GM12878 (cell line): ENCODE measurements around the gene SIVA1. TPM values are rescaled to one million over a fixed set of nuclear protein-coding genes. Genes with fewer than 3 reads are reported as not detected.

Experiments
- ATAC-seq: fragments of 200-7000 bp; cut with Tn5 transposase; 3 replicates; pipeline ENCODE4 v1.9.1; 2020; ENCODE audit warnings: mild to moderate bottlenecking, moderate library complexity
- BruUV-seq: library from RNA; stranded (reverse); fragments of 400-500 nt; replicated peaks from 2 replicates; lab custom pipeline; 2021; lab: Mats Ljungman, UMichigan
- CTCF ChIA-PET: fragments of 300-600 bp; sonication (Branson Sonifier 250); formaldehyde crosslinking; extraction: SDS; loops from one replicate; lab custom pipeline; 2021; ENCODE audit warnings: inconsistent platforms; lab: Yijun Ruan, JAX
- POLR2A ChIA-PET: fragments of 350-600 bp; formaldehyde crosslinking; extraction: SDS; loops from one replicate; lab custom pipeline; 2021; ENCODE audit warnings: inconsistent platforms; lab: Charles Lee
- RAD21 ChIA-PET: fragments of 300-600 bp; sonication (Branson Sonifier 250); formaldehyde crosslinking; loops from one replicate; lab custom pipeline; 2023; ENCODE audit warnings: antibody characterized with exemption; ENCODE audit not compliant: unreplicated experiment; lab: Charles Lee
- SMC1A ChIA-PET: fragments of 300-600 bp; sonication (Branson Sonifier 250); formaldehyde crosslinking; loops from one replicate; lab custom pipeline; 2023; ENCODE audit not compliant: unreplicated experiment, uncharacterized antibody; lab: Charles Lee
- DNase-seq: peaks from one replicate; pipeline ENCODE4 v3.0.0-alpha.2; 2011; ENCODE audit warnings: low read depth, low spot score
- FAIRE-seq: peaks from 3 replicates; lab custom pipeline; 2011; peaks lifted over from hg19 to GRCh38; lab: Jason Lieb, UNC
- H2AFZ ChIP-seq: 2 replicates; pipeline ENCODE4 v1.6.0; 2011; ENCODE audit warnings: low read depth, low read length, control low read depth; ENCODE audit not compliant: control insufficient read depth
- H3K27ac ChIP-seq: 2 replicates; pipeline ENCODE4 v1.5.1; 2011; ENCODE audit warnings: control low read depth; ENCODE audit not compliant: control insufficient read depth, insufficient read depth
- H3K27me3 ChIP-seq, 2 experiments: replicated peaks in 1 of 2; 2 replicates each; pipeline versions ENCODE4 v1.6.0 to v1.6.1; 2011; ENCODE audit warnings: low read length in 1 of 2; ENCODE audit not compliant: control insufficient read depth in 2 of 2, insufficient read depth in 2 of 2
- H3K36me3 ChIP-seq, 2 experiments: 2 replicates each; pipeline ENCODE4 v1.5.1; 2011; ENCODE audit warnings: low read length in 1 of 2; ENCODE audit not compliant: control insufficient read depth in 2 of 2, insufficient read depth in 2 of 2
- H3K4me1 ChIP-seq: 2 replicates; pipeline ENCODE4 v1.6.1; 2011; ENCODE audit warnings: mild to moderate bottlenecking, low read length, moderate library complexity, mixed read lengths; ENCODE audit not compliant: control insufficient read depth, insufficient read depth
- H3K4me2 ChIP-seq: 2 replicates; pipeline ENCODE4 v1.6.0; 2011; ENCODE audit warnings: control low read depth; ENCODE audit not compliant: control insufficient read depth, insufficient read depth
- H3K4me3 ChIP-seq: fragments of 200-600 bp; sonication (generic); 2 replicates; pipeline ENCODE4 v1.5.1; 2016
- H3K79me2 ChIP-seq: 2 replicates; pipeline ENCODE4 v1.6.0; 2011; ENCODE audit warnings: low read length; ENCODE audit not compliant: control insufficient read depth, insufficient read depth
- H3K9ac ChIP-seq: 2 replicates; pipeline ENCODE4 v1.8.0; 2011; ENCODE audit warnings: low read length, control low read depth, mixed read lengths; ENCODE audit not compliant: control insufficient read depth, insufficient read depth
- H3K9me3 ChIP-seq: replicated peaks from 3 replicates; pipeline ENCODE4 v1.5.1; 2011; ENCODE audit warnings: mild to moderate bottlenecking, low read length; ENCODE audit not compliant: control insufficient read depth, insufficient read depth
- H4K20me1 ChIP-seq: 2 replicates; pipeline ENCODE4 v1.6.0; 2011; ENCODE audit not compliant: control insufficient read depth, insufficient read depth
- BHLHE40 ChIP-seq, 2 experiments: fragments of 450-650 bp in 1 of 2; IDR thresholded peaks; 2 replicates each; pipeline ENCODE4 v1.6.1; 2011 to 2017; ENCODE audit warnings: low read depth in 2 of 2, borderline replicate concordance in 1 of 2, improper control_type of control experiment in 1 of 2, low read length in 1 of 2, mild to moderate bottlenecking in 1 of 2
- E2F8 ChIP-seq: fragments of 450-650 bp; IDR thresholded peaks from 2 replicates; pipeline ENCODE4 v1.6.1; 2018; ENCODE audit warnings: mild to moderate bottlenecking, low read depth, moderate library complexity; ENCODE audit not compliant: partially characterized antibody
- EED ChIP-seq: sonication (generic); IDR thresholded peaks from 2 replicates; pipeline ENCODE4 v1.6.1; 2016; ENCODE audit warnings: antibody characterized with exemption, low read depth
- FOXM1 ChIP-seq: IDR thresholded peaks from 2 replicates; pipeline ENCODE4 v1.6.1; 2012; ENCODE audit warnings: low read depth, mild to moderate bottlenecking, inconsistent platforms, low read length, moderate library complexity
- GABPA ChIP-seq: IDR thresholded peaks from 2 replicates; pipeline ENCODE4 v1.6.1; 2014; ENCODE audit warnings: antibody characterized with exemption, low read depth, mild to moderate bottlenecking, inconsistent platforms
- HCFC1 ChIP-seq: fragments of 150-350 bp; IDR thresholded peaks from 2 replicates; pipeline ENCODE4 v1.6.1; 2014; ENCODE audit warnings: low read length
- IRF3 ChIP-seq: fragments of 450-650 bp; IDR thresholded peaks from 2 replicates; pipeline ENCODE4 v1.6.1; 2014; ENCODE audit warnings: mild to moderate bottlenecking
- MAX ChIP-seq: IDR thresholded peaks from 2 replicates; pipeline ENCODE4 v1.6.1; 2012; ENCODE audit warnings: low read depth, low read length, improper control_type of control experiment
- POLR2A ChIP-seq: IDR thresholded peaks from 2 replicates; pipeline ENCODE4 v1.6.1; 2011; ENCODE audit warnings: low read depth, mild to moderate bottlenecking, low read length
- POLR2AphosphoS5 ChIP-seq: IDR thresholded peaks from 2 replicates; pipeline ENCODE4 v1.6.1; 2011; ENCODE audit warnings: mild to moderate bottlenecking, low read length, inconsistent platforms
- WGBS: methylation state at CpG from one replicate; pipeline ENCODE4 v1.1.6; 2016; ENCODE audit warnings: low lambda C conversion rate; ENCODE audit not compliant: insufficient replicate concordance, insufficient coverage; ENCODE audit errors: missing lambda C conversion rate; 5-methylcytosine and 5-hydroxymethylcytosine counted together
- in situ Hi-C: fragments of 300-500 bp; cut with MboI; formaldehyde crosslinking; loops from 9 replicates; pipeline ENCODE4 v1.14.3; 2018; ENCODE audit warnings: mixed read lengths
- intact Hi-C: fragments of 100-400 bp; cut with micrococcal nuclease; formaldehyde crosslinking; loops from one replicate; pipeline ENCODE4 v1.14.2; 2022; ENCODE audit not compliant: unreplicated experiment
- polyA plus RNA-seq, 11 experiments: library from polyadenylated mRNA; depleted of rRNA in 4 of 11; unstranded in 6 of 11; stranded (reverse) in 5 of 11; fragments of >200 nt; fragmentation: Nextera tagmentation in 4 of 11; fragmentation: Illumina TruSeq in 1 of 11; extraction: Ambion mirVana in 4 of 11; extraction: Trizol in 1 of 11; gene quantifications; 1 replicate in 1 of 11; 2 replicates in 10 of 11; pipeline versions ENCODE4 v1.2.1 to v1.2.3, GENCODE V29; 2011 to 2016; ENCODE audit warnings: inconsistent platforms in 2 of 11, missing spikeins in 2 of 11, low read depth in 1 of 11
- total RNA-seq, 4 experiments: library from RNA; depleted of rRNA in 3 of 4; stranded (reverse); fragments of >200 nt in 3 of 4; fragmentation: Illumina TruSeq in 1 of 4; extraction: Trizol in 1 of 4; gene quantifications; 2 replicates each; pipeline versions ENCODE4 v1.2.1 to v1.2.3, GENCODE V29; 2013 to 2021
- TF ChIP-seq, protein P1 (sequence below): fragments of 450-650 bp; IDR thresholded peaks from 2 replicates; pipeline ENCODE4 v1.6.1; 2016; ENCODE audit warnings: mild to moderate bottlenecking, moderate library complexity, borderline replicate concordance
- TF ChIP-seq, protein P2 (sequence below): fragments of 450-650 bp; IDR thresholded peaks from 2 replicates; pipeline ENCODE4 v1.6.1; 2017; ENCODE audit warnings: mild to moderate bottlenecking, moderate library complexity

The SIVA1 gene
- total and polyA plus RNA-seq, 10 of the 15 experiments (the other 5 are each of a cell fraction or from before 2014, with no cell fraction given): 4.6 to 282 (median 106) TPM

GRCh38 chr14:104775073-104775489 lies 22.1 kb downstream of the SIVA1 start:
- H3K36me3 ChIP-seq: peaks cover 5 to 25% of the 10 kb centered on the region in 2 experiments; a peak in 3 of 4 replicates
- ChIA-PET RAD21 (no interaction called here), CTCF (no interaction called here), SMC1A (no interaction called here), POLR2A (no interaction called here)
- intact Hi-C loops: no loop called here
- no peak overlapping the region for H3K4me3 ChIP-seq
- ATAC-seq (no peak), FAIRE-seq (no peak), DNase-seq (no peak)
- in situ Hi-C loops: no loop called here
- no peaks in the 10 kb centered on the region for H3K79me2 ChIP-seq
- no peak overlapping the region for H3K4me2 ChIP-seq
- no peak overlapping the region for H3K9ac ChIP-seq
- no peak overlapping the region for H2AFZ ChIP-seq
- WGBS: 96% methylated on average over 13 of the region's 13 CpGs
- no peak overlapping the region for H3K27ac ChIP-seq
- H3K27me3 ChIP-seq: no peaks in the 10 kb centered on the region
- no peaks in the 10 kb centered on the region; the same call in 2 of the 3 replicates for H3K9me3 ChIP-seq
- no TSS peak for BruUV-seq
- H4K20me1 ChIP-seq: no peaks in the 10 kb centered on the region
- H3K4me1 ChIP-seq: no peaks in the 10 kb centered on the region
- TF ChIP-seq GABPA (no peak), POLR2AphosphoS5 (no peak), FOXM1 (no peak), IRF3 (no peak), POLR2A (no peak; the same call in 1 of the 2 replicates), EED (no peak), BHLHE40 (IDR thresholded peaks at IDR 0.05; ENCODE audit: borderline replicate concordance in 1 of 2, low read depth in 2 of 2, low read length in 1 of 2) (no peak), HCFC1 (no peak), E2F8 (no peak), MAX (no peak)
- TF ChIP-seq, protein P1, sequence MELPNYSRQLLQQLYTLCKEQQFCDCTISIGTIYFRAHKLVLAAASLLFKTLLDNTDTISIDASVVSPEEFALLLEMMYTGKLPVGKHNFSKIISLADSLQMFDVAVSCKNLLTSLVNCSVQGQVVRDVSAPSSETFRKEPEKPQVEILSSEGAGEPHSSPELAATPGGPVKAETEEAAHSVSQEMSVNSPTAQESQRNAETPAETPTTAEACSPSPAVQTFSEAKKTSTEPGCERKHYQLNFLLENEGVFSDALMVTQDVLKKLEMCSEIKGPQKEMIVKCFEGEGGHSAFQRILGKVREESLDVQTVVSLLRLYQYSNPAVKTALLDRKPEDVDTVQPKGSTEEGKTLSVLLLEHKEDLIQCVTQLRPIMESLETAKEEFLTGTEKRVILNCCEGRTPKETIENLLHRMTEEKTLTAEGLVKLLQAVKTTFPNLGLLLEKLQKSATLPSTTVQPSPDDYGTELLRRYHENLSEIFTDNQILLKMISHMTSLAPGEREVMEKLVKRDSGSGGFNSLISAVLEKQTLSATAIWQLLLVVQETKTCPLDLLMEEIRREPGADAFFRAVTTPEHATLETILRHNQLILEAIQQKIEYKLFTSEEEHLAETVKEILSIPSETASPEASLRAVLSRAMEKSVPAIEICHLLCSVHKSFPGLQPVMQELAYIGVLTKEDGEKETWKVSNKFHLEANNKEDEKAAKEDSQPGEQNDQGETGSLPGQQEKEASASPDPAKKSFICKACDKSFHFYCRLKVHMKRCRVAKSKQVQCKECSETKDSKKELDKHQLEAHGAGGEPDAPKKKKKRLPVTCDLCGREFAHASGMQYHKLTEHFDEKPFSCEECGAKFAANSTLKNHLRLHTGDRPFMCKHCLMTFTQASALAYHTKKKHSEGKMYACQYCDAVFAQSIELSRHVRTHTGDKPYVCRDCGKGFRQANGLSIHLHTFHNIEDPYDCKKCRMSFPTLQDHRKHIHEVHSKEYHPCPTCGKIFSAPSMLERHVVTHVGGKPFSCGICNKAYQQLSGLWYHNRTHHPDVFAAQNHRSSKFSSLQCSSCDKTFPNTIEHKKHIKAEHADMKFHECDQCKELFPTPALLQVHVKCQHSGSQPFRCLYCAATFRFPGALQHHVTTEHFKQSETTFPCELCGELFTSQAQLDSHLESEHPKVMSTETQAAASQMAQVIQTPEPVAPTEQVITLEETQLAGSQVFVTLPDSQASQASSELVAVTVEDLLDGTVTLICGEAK: no peak
- TF ChIP-seq, protein P2, sequence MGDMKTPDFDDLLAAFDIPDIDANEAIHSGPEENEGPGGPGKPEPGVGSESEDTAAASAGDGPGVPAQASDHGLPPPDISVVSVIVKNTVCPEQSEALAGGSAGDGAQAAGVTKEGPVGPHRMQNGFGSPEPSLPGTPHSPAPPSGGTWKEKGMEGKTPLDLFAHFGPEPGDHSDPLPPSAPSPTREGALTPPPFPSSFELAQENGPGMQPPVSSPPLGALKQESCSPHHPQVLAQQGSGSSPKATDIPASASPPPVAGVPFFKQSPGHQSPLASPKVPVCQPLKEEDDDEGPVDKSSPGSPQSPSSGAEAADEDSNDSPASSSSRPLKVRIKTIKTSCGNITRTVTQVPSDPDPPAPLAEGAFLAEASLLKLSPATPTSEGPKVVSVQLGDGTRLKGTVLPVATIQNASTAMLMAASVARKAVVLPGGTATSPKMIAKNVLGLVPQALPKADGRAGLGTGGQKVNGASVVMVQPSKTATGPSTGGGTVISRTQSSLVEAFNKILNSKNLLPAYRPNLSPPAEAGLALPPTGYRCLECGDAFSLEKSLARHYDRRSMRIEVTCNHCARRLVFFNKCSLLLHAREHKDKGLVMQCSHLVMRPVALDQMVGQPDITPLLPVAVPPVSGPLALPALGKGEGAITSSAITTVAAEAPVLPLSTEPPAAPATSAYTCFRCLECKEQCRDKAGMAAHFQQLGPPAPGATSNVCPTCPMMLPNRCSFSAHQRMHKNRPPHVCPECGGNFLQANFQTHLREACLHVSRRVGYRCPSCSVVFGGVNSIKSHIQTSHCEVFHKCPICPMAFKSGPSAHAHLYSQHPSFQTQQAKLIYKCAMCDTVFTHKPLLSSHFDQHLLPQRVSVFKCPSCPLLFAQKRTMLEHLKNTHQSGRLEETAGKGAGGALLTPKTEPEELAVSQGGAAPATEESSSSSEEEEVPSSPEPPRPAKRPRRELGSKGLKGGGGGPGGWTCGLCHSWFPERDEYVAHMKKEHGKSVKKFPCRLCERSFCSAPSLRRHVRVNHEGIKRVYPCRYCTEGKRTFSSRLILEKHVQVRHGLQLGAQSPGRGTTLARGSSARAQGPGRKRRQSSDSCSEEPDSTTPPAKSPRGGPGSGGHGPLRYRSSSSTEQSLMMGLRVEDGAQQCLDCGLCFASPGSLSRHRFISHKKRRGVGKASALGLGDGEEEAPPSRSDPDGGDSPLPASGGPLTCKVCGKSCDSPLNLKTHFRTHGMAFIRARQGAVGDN: no peak
